Camera-type eye (tissue), 1 donor: ENCODE data around the gene TP53I13. TPM values are rescaled to one million over a fixed set of nuclear protein-coding genes. Genes with fewer than 3 reads are reported as not detected.

Experiments used
- total RNA-seq: library from RNA; depleted of rRNA; stranded (reverse); fragments of >200 nt; gene quantifications from one replicate; pipeline ENCODE4 v1.2.3, GENCODE V29; 2014

Gene TP53I13, protein sequence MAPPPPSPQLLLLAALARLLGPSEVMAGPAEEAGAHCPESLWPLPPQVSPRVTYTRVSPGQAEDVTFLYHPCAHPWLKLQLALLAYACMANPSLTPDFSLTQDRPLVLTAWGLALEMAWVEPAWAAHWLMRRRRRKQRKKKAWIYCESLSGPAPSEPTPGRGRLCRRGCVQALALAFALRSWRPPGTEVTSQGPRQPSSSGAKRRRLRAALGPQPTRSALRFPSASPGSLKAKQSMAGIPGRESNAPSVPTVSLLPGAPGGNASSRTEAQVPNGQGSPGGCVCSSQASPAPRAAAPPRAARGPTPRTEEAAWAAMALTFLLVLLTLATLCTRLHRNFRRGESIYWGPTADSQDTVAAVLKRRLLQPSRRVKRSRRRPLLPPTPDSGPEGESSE
- total RNA-seq = 34.4 TPM

DNA sequence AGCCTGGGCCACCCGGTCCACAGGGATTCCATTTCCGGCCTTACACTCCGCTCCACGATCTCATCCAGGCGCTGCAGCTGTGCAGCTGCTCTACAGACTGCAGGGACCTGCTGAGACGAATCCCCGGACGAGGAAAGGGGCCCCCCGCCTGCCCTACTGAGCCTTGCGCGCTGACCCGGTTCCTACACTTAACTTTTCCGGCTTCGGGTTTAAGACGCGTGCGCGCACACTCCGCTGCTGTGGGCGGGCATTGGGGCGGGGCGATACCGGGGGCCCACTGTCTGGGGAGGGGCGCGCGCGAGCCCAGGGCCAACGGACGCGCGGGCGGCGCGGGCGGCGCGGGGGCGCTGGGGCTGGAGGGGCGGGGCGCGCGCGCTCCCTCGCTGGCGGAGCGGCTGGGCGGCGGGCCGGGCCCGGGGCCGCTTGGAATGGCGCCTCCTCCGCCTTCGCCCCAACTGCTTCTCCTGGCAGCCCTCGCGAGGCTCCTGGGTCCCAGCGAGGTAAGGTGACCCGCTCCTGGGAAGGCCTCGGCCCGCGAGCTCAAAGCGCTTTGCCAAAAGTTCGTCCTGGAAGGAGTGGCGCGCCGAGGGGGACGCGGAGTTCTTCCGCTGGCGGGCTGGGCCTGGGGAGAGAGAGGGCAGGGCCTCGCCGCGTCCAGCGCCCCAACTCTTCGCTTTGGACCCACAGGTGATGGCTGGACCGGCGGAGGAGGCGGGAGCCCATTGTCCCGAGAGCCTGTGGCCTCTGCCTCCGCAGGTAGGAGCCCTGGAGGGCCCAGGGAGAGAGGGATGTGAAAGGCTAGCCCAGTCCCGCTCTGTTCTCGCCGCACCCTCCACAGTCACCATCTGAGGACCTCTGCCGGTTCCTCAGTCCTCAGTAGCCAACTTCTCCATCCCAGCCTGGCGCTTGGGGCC, at the start of gene TP53I13:
TSS of gene TP53I13 (plus strand) at position 371 of the 914 bp plus-strand sequence. CDS start at position 429, 58 bp downstream.

DNA sequence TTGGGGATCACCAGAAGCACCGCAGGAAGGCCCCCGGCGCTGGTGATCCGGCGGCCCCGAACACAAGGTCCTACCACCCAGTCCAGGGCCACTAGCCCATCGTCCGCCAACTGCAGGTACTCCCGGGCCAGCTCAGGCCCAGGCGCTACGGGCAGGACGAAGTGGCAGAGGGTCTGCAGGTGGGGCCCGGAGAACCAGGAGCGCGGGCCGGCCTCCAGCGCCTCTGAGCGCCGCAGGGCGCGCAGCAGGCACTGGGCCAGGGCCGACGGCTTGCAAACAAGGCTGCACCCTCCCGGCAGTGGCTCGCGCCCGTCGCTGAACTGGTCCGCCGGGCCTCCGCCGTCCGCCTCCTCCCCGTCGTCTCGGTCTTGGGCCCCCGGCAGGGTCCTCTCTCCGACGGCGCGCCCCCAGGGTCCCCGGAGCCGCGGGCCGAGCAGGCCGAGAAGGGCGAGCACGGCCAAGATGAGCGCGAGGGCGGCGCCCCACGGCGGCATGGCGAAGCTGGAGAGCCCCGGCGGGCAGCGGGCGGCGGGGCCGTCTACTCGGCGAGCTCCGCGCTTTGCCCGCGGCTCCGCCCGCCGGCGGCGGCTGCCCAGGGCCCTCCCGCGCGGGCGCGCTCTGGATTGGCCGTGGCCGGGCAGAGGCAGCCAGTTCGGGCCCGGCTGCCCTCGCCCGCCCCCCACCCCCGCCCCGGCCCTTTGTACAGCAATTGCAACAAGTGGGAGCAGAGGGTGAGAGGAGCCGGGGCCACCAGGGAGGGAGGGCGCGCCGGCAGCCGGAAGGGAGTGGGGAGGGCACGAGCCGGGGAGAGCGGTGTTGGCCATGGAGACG, 1.8 kb upstream of the TP53I13 start, which contains the start of gene ABHD15:
TSS of gene ABHD15 (minus strand) at position 565 of the 831 bp plus-strand sequence. CDS start at position 494, 71 bp downstream.

DNA sequence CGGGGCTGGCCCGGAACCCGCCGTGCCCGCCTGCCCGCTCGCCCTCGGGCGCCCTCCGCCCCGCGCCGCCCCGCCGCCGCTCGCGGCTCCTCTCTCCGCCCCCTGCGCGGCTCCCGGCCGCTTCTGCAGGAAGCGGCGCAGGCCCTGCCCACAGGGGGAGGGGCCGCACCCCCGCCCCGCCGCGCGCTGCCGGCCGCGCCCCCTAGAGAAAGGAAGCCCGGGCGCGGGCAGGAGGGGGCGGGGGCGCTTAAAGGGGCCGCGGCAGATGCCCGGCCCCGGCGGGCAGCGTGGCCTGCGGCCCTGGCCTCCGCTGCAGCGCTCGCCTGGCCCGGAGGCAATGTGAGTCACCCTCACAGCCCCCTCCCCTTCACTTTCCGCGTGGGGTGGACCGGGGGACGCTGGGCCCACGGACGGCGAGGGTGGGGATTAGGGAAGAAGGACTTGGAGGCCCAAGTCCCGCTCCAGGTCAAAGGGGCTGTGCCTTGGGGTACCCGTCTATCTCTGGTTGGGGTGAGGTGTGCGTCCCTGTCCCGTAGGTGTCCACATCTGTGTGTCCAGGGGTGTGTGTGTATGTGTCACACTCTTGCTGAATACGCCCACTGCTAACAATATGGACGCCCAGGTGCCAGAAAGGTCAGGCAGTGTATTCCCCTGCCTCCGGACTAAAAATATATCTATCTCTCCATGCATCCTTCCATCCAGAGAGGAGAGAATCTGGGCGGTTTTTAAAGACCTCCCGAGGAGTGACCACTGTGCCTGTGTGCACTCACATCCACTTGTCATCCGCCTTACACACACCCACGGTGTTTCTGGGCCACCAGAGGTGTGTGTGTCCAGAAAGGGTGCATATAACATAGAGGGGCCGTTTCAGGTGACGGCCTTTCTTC, 21.3 kb downstream of the TP53I13 start, which contains the start of gene GIT1:
TSS of gene GIT1 (minus strand) at position 125 of the 887 bp plus-strand sequence. CDS start 270 bp downstream, outside the sequence.

DNA sequence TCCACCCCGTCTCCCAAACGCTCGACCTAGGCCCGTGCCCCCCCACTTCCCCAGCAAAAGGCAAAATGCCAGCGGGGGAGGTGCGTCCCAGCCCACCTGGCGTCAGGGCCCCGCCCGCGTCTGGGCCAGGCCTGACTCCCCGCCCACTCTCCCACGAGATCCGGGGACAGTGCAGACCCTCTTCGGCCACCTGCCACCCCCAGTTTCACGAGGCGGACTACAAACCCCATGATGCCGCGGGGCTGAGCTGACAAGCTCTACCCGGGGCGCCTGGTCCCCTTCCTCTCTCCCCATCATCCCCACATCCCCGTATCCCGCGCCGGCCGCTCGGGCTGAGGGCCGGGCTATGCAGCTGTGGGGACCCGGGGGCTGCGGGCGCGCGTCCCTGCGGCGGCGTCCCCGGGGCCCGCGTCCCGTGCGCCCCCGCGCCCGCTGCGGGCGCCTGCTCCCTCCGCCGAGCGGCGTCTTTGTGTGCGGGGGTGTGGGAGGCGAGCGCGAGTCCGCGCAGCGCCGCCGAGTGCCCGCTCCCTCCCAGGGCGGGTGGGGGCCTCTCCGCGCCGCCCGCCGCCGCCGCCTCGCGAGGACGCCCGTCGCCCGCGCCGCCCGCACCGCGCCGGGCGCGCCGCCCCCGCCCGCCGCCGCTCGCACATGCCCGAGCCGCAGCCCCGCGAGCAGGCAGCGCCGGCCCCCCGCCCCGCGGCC, 24.5 kb downstream of the TP53I13 start, which contains the start of gene ANKRD13B:
TSS of gene ANKRD13B (plus strand) at position 283 of the 702 bp plus-strand sequence. CDS start 490 bp downstream, outside the sequence.

Other genes starting within 250 kb of the TP53I13 start
- gene TAOK1, start 178.3 kb upstream of the TP53I13 start, total RNA-seq = 120 TPM
- gene ABHD15, start 1.7 kb upstream of the TP53I13 start, total RNA-seq = 13.6 TPM
- 32.7 TPM for gene GIT1, start 20.9 kb downstream of the TP53I13 start, total RNA-seq
- 22.0 TPM for gene ANKRD13B, start 24.4 kb downstream of the TP53I13 start, total RNA-seq
- gene CORO6, start 54.2 kb downstream of the TP53I13 start, total RNA-seq = 10.8 TPM